ENCODE data around the gene KIF1A.

The KIF1A gene

GRCh38 chr2:240760121-240760520, 59.9 kb downstream of the KIF1A start:
- no peak overlapping the region for H3K27ac ChIP-seq
- no peak for DNase-seq (ENCODE audit: low spot score)
- TF ChIP-seq, protein P1, sequence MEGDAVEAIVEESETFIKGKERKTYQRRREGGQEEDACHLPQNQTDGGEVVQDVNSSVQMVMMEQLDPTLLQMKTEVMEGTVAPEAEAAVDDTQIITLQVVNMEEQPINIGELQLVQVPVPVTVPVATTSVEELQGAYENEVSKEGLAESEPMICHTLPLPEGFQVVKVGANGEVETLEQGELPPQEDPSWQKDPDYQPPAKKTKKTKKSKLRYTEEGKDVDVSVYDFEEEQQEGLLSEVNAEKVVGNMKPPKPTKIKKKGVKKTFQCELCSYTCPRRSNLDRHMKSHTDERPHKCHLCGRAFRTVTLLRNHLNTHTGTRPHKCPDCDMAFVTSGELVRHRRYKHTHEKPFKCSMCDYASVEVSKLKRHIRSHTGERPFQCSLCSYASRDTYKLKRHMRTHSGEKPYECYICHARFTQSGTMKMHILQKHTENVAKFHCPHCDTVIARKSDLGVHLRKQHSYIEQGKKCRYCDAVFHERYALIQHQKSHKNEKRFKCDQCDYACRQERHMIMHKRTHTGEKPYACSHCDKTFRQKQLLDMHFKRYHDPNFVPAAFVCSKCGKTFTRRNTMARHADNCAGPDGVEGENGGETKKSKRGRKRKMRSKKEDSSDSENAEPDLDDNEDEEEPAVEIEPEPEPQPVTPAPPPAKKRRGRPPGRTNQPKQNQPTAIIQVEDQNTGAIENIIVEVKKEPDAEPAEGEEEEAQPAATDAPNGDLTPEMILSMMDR (conservative IDR thresholded peaks at IDR 0.05; ENCODE audit: low read depth) = no peak
- POLR2A ChIA-PET (ENCODE audit: low non-redundant PET) = no interaction called here
- CTCF ChIA-PET = interaction anchor here (0.8 kb wide), 1 partner anchor 11 kb away, joined by 3 read pairs; no protein-coding TSS in a partner anchor

- DNase-seq (ENCODE audit: low spot score) = no peak
- ChIA-PET POLR2A (ENCODE audit: low non-redundant PET) (no interaction called here), CTCF (interaction anchor here (0.8 kb wide), 1 partner anchor 11 kb away, joined by 3 read pairs; no protein-coding TSS in a partner anchor)
- H3K27ac ChIP-seq = no peak overlapping the region
- TF ChIP-seq, protein P1 (conservative IDR thresholded peaks at IDR 0.05; ENCODE audit: low read depth) = no peak
Measured at GRCh38 chr2:240759459-240759858, 60.6 kb downstream of the KIF1A start.

GRCh38 chr2:240757086-240757614, 62.9 kb downstream of the KIF1A start:
- no peak overlapping the region for H3K27ac ChIP-seq
- ChIA-PET POLR2A (ENCODE audit: low non-redundant PET) (no interaction called here), CTCF (no interaction called here)
- TF ChIP-seq, protein P1 (conservative IDR thresholded peaks at IDR 0.05; ENCODE audit: low read depth) = no peak
- no peak for DNase-seq (ENCODE audit: low spot score)

DNA sequence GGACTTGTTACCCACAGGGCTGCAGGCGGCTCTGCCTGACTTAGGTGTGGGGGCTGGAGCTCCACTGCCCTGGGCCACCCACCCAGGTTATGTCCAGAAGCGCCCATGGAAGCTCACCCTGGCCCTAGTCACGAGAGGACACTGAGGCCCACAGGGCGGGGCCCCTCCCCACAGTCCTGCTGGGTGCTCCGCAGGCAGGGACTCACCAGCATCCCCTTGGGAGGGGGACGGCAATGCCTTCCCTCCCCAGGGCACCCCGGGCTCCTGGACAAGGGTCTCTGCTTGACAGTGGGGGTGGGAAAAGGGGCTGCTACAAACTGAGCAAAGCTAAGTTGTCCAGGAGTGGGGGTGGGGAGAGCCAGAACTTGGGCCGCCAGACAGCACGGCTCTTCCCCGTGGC, 67.8 kb downstream of the KIF1A start:
- ChIA-PET POLR2A (ENCODE audit: low non-redundant PET) (no interaction called here), CTCF (interaction anchor here (0.6 kb wide), 2 partner anchors 12 to 46 kb away, joined by 3 read pairs; no protein-coding TSS in a partner anchor)

GRCh38 chr2:240750409-240750808, 69.6 kb downstream of the KIF1A start:
- CTCF ChIA-PET = interaction anchor here (0.8 to 1.0 kb wide), 2 partner anchors 35 to 90 kb away, joined by 3 read pairs; no protein-coding TSS in a partner anchor
- TF ChIP-seq, protein P1 (conservative IDR thresholded peaks at IDR 0.05; ENCODE audit: low read depth) = no peak

More for the DNA sequence above, 67.8 kb downstream of the KIF1A start:
- DNase-seq (ENCODE audit: low spot score) = no peak
- H3K27ac ChIP-seq = no peak overlapping the region
- TF ChIP-seq, protein P1 (conservative IDR thresholded peaks at IDR 0.05; ENCODE audit: low read depth) = no peak

DNA sequence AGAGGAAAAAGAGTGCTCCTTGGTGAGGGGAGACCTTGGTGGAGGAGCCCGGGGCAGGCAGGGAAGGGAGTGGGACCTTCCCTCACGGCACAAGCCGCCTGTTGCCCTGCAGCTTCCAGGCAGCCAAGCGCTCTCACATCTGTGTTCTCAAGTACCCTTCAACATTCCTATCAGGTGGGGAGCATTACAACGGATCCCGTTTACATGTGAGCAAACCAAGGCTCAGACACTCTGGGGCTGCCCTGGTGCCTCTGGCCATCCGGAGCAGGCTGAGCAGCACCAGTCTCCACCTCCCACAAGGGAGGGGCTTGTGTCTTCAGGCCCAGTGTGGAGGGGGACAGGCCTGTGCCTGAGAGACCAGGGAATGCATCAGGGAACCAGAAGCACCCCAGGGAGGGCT, 70.5 kb downstream of the KIF1A start:
- CTCF ChIA-PET = interaction anchor here (1.0 kb wide), 1 partner anchor 91 kb away, joined by 3 read pairs; no protein-coding TSS in a partner anchor
- TF ChIP-seq, protein P1 (conservative IDR thresholded peaks at IDR 0.05; ENCODE audit: low read depth) = no peak
- POLR2A ChIA-PET (ENCODE audit: low non-redundant PET) = no interaction called here
- no peak overlapping the region for H3K27ac ChIP-seq
- no peak for DNase-seq (ENCODE audit: low spot score)

More at GRCh38 chr2:240750409-240750808, 69.6 kb downstream of the KIF1A start:
- POLR2A ChIA-PET (ENCODE audit: low non-redundant PET) = no interaction called here
- DNase-seq (ENCODE audit: low spot score) = no peak
- H3K27ac ChIP-seq = no peak overlapping the region
